GM19467 (cell line): Measurements from ENCODE around the gene SNAP23.

Experiments used
- ATAC-seq: cut with Tn5 transposase; IDR thresholded peaks from one replicate; pipeline ENCODE4 v1.9.1; 2021; ENCODE audit warnings: mild to moderate bottlenecking, moderate library complexity; ENCODE audit not compliant: unreplicated experiment

Gene SNAP23

DNA sequence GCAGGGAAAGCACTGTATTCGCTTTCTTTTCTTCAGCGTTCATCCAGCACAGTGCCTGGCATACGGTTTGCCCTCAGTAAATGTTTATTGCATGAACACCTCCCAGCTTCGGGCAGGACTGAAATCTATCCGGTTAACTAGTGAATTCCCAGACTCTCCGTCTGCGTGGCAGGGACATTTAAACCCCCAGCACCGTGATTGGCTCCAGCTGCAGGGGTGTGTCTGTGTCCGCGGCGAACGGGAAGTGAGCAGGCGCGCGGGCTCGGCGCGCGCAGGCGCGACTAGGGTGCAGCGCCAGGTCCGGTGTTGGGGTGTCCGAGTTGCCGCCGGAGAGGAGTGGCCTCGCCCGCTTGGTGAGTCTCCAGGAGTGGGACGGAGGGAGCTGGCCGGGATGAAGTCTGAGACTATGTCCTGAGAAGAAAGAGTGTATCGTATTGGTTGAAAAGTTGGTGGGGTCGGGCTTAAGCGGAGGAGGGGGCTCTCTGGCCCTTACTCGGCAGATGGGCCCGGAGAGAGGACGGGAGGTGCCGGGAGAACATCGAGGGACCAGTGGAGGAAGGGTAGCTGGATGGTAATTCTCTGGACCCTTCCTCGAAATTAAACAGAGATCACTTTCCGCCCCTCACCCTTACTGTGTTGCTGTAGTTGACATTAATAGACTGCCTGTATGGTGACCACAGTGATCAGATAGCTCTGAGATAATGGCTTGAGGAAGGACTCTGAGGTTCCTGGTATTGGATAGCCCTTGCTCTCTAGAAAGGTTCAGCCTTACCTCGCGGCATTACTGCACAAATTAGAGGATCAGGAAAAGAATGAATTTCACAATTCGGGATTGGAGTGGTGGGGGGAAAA lies at the start of gene SNAP23:
TSS of gene SNAP23 (plus strand) at position 274 of the 852 bp plus-strand sequence. CDS start 16,213 bp downstream, outside the sequence.
- ATAC-seq, result peak; percentile 73

DNA sequence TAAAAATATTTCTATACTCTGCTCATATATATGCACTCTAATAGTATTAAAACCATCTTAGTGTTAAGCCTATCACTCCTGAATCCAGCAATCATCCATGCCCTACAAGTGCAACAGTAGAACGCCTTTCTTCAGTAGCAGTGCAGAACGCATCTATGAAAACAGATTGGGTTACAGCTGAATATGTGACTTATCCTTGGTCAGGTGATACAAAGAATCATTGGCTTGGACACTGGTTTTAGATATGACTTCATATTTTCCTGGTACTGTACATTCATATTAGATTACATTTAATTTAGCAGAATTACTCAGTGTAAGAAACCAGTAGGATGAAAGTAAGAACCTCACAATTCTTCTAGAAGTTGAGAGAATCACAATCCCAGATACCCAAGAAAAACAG lies 47.8 kb upstream of the SNAP23 start:
- ATAC-seq, result no peak

- no peak for ATAC-seq
Observed at GRCh38 chr15:42448281-42448680, 47.2 kb upstream of the SNAP23 start.

- ATAC-seq, result no peak
Observed at GRCh38 chr15:42449770-42450424, 45.5 kb upstream of the SNAP23 start.

DNA sequence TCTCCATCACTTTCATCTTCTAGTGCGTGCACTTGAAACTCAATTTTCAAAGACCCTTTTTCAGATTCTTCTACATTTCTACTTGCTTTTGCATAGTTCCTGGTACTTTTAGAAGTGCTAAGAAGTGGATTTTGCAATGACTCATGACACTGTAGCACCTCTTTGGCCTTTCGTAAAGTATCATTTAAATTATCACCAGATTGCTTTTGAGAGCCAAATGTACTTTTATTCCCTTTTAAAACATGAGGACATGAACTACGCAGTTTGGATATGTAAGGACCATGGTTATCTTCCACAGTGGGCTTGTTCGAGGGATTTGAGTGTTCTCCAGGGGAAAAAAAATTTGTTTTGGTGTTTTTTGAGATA lies 45.0 kb upstream of the SNAP23 start:
- ATAC-seq, result no peak

DNA sequence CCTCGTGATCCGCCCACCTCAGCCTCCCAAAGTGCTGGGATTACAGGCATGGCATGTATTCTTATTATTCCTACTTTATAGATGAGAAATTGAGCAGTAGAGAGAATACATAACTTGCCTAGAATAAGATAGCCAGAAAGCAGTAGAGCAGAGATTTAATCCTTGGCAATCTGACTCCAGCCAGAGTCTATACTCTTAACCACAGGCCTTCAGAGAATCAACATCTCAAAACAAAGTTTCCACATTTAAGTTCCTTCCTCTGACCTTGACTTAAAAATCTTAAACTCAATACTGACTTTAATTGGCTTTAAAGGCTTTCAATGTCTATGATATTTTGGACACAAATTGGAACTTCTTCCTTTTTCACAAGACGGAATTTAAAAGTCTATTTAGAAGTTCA lies 41.6 kb upstream of the SNAP23 start:
- ATAC-seq, result no peak

GRCh38 chr15:42456531-42456930 lies 38.9 kb upstream of the SNAP23 start:
- ATAC-seq, result no peak

DNA sequence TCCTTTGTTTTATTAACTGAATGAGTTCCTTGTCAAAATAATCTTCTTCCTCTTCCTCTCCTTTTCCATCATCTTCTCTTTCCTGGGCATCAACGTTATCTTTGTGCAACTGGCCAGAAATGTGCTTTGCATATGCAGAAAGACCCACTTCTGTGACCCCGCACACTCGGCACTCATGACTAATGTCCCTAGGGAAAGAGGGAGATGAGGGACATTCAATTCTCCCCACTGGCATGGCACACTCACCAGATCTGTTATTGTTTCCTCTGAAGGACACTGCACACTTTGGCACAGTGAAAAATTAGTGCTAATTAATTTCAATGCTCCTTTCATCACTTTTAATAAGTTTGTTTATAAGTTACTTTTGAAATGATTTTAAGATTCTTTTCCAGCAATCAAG lies 38.5 kb upstream of the SNAP23 start:
- no peak for ATAC-seq

DNA sequence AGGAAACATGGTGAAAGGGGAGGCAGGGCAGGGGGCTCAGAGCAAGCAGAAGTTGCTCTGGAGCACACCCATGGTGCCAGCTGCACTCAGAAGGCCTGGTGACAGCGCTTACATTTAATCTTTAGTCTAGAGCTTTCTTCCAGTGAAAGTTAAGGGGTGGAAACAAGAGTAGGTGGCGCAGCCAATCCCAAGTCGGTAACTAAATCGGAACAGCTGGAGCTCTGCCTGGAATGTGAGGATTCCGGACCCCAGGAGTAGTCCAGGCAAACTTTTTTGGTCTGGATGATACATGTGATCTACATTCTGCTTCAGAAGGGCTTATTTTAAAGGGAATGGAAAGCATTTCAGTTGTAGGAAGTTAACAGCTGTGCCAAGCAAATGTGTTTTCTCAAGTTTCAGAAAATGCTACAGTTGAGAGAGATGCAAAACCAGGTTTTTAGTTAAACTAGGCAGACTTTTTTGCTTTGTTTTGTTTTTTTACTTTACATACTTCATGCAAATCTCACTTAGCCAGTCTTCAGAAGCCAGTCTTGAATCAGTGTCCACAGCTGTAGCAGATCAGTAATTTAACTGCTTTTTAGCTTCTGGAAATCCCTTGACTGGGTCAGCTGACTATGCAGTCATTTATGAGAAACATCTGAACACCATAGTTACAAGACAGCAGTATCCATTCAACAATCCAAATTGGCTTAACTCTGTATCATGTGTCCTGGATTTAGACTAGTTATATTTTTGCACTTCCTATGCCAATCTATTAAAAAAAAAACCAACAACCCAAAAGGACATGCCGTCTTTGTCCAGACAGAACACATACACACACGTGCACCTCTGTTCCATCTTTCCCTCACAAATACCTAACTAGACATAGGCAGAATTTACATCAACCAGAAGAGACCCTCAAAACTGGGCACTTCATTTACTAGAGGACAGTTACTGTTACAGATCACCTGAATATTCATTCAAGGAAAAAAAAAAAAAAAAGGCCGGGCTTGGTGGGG lies 37.7 kb upstream of the SNAP23 start:
- ATAC-seq, result peak; percentile 66

DNA sequence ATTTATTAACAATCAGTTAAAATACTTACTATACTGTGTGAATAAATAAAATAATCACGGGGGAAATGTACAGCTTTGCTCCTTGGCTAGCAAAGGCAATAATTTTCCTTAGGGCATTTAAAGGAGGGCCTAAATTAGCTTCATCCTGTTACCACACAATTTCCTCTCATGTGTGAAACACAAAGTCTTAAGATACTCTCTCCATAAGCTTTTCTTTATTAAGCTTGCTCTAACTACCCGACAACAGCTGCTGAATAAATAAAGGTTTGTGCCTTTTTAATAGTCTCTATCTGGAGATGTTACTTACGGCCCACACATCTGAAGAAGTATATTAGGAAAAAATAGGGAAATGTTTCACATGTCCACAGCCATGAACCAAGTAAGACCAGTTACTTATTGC lies 34.2 kb upstream of the SNAP23 start:
- ATAC-seq, result no peak

- no peak for ATAC-seq
Observed at GRCh38 chr15:42465520-42466259, 29.7 kb upstream of the SNAP23 start.

- ATAC-seq, result no peak
Observed at GRCh38 chr15:42471002-42471401, 24.4 kb upstream of the SNAP23 start.

DNA sequence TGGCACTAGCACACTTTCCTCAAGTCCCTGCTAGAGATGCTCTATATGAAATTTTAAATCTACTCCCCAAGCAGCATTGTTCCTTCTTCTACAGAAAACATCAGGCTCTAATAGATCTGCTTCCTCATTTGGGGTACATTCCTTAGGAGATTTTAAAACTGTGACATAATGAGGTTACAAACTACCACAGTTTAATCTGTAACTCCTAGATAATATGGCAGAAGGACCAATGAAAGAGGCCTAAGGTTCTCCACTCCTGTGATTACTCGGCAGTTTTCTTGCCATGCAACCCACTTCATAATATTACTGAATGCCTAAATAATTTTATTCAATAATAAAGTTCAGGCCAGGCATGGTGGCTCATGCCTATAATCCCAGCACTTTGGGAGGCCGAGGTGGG lies 20.6 kb upstream of the SNAP23 start:
- no peak for ATAC-seq

DNA sequence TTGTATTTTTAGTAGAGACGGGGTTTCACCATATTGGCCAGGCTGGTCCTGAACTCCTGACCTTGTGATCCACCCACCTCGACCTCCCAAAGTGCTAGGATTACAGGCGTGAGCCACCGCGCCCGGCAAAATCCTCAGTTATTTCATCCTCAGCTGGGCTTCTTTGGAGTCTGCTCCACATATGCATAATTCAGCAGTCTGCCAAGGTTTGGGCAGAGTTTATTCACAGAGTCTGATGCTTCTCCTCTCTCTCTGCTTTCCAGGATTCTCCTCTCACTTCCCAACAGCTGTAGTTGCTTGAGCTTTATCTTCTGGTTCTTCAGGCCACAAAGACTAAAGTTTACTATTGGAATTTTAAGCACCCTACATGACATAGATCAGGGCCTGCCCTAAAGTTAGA lies 12.7 kb upstream of the SNAP23 start:
- ATAC-seq, result no peak

- no peak for ATAC-seq
Observed at GRCh38 chr15:42483677-42484076, 11.8 kb upstream of the SNAP23 start.

DNA sequence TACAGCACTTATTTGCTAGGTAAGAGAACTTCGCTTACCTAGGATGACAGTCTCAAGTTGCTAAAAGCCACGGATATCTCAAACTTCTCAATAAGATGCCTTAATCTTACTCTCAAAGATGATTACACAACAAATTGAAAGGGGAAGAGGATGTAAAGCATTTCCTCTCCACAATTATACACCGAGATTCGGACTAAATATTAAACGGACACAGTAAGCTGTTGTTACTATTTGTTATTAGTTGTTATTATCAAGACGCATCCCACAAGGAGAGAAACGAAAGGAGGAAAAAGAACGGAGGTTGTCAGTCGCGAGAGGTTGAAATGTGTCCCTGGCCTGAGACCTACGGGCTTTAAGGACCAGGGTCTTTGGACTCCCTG lies 5.2 kb upstream of the SNAP23 start:
- ATAC-seq, result no peak

GRCh38 chr15:42490671-42491538 lies 4.5 kb upstream of the SNAP23 start, which contains the start of gene ZNF106:
Gene ZNF106, minus strand, starts transcription at chr15:42491141. Its CDS starts 18,852 bp downstream, at chr15:42472289.
- ATAC-seq, result peak; percentile 46

- no peak for ATAC-seq
Observed at GRCh38 chr15:42491539-42492225, 3.8 kb upstream of the SNAP23 start.

DNA sequence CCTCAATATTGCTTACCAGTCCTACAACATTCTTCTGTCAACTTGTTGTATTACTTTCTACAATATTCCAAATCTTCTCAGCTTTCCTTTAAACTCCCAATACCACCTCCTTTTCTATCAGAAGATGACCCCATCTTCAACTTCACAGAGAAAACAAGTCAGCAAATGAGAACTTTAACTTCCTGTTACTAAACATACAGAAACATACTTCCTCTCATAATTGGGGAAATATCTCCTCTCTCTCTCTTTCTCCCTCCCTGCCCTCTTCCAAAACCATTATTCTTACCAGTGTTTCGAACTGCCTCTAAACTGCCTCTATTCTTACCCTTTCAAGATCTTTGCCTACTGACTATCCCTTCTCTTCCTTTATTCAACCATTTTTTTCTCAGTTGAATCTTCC lies 1.8 kb upstream of the SNAP23 start:
- no peak for ATAC-seq
